MM.1S (cell line): Measurements from ENCODE around the gene GSTM1.

Source experiments
- DNase-seq: peaks from one replicate; pipeline ENCODE4 v3.0.0-alpha.2; 2015
- H2AFZ ChIP-seq: fragments of 300-600 bp; sonication (generic); 2 replicates; pipeline ENCODE4 v1.6.0; 2016; ENCODE audit warnings: antibody characterized with exemption, low read length
- H3F3A ChIP-seq: fragments of 300-600 bp; sonication (generic); 2 replicates; pipeline ENCODE4 v1.6.1; 2016; ENCODE audit warnings: mild to moderate bottlenecking, antibody characterized with exemption, low read length, moderate library complexity, mixed read lengths; ENCODE audit not compliant: insufficient read depth
- H3K27ac ChIP-seq: fragments of 300-600 bp; sonication (generic); 2 replicates; pipeline ENCODE4 v1.5.1; 2016; ENCODE audit warnings: mild to moderate bottlenecking, low read length
- H3K27me3 ChIP-seq: fragments of 300-600 bp; sonication (generic); replicated peaks from 2 replicates; pipeline ENCODE4 v1.6.0; 2016; ENCODE audit warnings: low read length; ENCODE audit not compliant: insufficient read depth
- H3K36me3 ChIP-seq: fragments of 300-600 bp; sonication (generic); replicated peaks from 2 replicates; pipeline ENCODE4 v1.6.1; 2016; ENCODE audit warnings: mild to moderate bottlenecking, low read length, mixed read lengths; ENCODE audit not compliant: insufficient read depth
- H3K4me1 ChIP-seq: fragments of 300-600 bp; sonication (generic); 2 replicates; pipeline ENCODE4 v1.6.1; 2016; ENCODE audit warnings: low read length, mixed read lengths
- H3K4me2 ChIP-seq: fragments of 300-600 bp; sonication (generic); 2 replicates; pipeline ENCODE4 v1.6.0; 2016; ENCODE audit warnings: low read depth, low read length
- H3K4me3 ChIP-seq: fragments of 300-600 bp; sonication (generic); 2 replicates; pipeline ENCODE4 v1.5.1; 2016; ENCODE audit warnings: low read length, mixed read lengths
- H3K79me2 ChIP-seq: fragments of 300-600 bp; sonication (generic); 2 replicates; pipeline ENCODE4 v1.6.1; 2016; ENCODE audit warnings: mixed run types, low read length, mixed read lengths
- H3K9ac ChIP-seq: fragments of 300-600 bp; sonication (generic); 2 replicates; pipeline ENCODE4 v1.6.1; 2016; ENCODE audit warnings: low read length, mixed read lengths
- H3K9me2 ChIP-seq: fragments of 300-600 bp; sonication (generic); replicated peaks from 2 replicates; pipeline ENCODE4 v1.6.1; 2016; ENCODE audit warnings: mild to moderate bottlenecking, low read length, mixed read lengths; ENCODE audit not compliant: insufficient read depth
- H3K9me3 ChIP-seq: fragments of 300-600 bp; sonication (generic); replicated peaks from 2 replicates; pipeline ENCODE4 v1.6.1; 2016; ENCODE audit warnings: mild to moderate bottlenecking, low read length, mixed read lengths; ENCODE audit not compliant: insufficient read depth
- H4K20me1 ChIP-seq: fragments of 300-600 bp; sonication (generic); 2 replicates; pipeline ENCODE4 v1.6.1; 2016; ENCODE audit warnings: mild to moderate bottlenecking, low read length, moderate library complexity, mixed read lengths; ENCODE audit not compliant: insufficient read depth
- EZH2 ChIP-seq: fragments of 300-600 bp; sonication (generic); optimal IDR thresholded peaks from 2 replicates; pipeline ENCODE3; 2017; ENCODE audit warnings: low read depth, mild to moderate bottlenecking, antibody characterized with exemption, low read length, mixed read lengths
- EZH2phosphoT487 ChIP-seq: fragments of 300-600 bp; sonication (generic); IDR thresholded peaks from 2 replicates; pipeline ENCODE4 v1.6.1; 2018; ENCODE audit warnings: antibody characterized with exemption, low read length
- TF ChIP-seq, protein P1 (sequence below): fragments of 300-600 bp; sonication (generic); IDR thresholded peaks from 2 replicates; pipeline ENCODE4 v1.5.1; 2016; ENCODE audit warnings: antibody characterized with exemption, low read length, mixed read lengths

GSTM1 gene

GRCh38 chr1:109642626-109643025 is 45.0 kb upstream of the GSTM1 start:
- Histone ChIP-seq H3K9ac (no peak overlapping the region), H3K4me2 (no peak overlapping the region), H3K27ac (no peak overlapping the region), H3K4me3 (no peak overlapping the region), H4K20me1 (no peaks in the 10 kb centered on the region), H3K79me2 (no peaks in the 10 kb centered on the region), H3K4me1 (0 out of 2 replicates have a peak, but pooled peaks cover 3% of the 10 kb centered on the region), H3K9me2 (no peaks in the 10 kb centered on the region), H3K27me3 (no peaks in the 10 kb centered on the region), H2AFZ (no peak overlapping the region), H3F3A (no peaks in the 10 kb centered on the region), H3K9me3 (no peaks in the 10 kb centered on the region), H3K36me3 (no peaks in the 10 kb centered on the region)
- TF ChIP-seq, protein P1, sequence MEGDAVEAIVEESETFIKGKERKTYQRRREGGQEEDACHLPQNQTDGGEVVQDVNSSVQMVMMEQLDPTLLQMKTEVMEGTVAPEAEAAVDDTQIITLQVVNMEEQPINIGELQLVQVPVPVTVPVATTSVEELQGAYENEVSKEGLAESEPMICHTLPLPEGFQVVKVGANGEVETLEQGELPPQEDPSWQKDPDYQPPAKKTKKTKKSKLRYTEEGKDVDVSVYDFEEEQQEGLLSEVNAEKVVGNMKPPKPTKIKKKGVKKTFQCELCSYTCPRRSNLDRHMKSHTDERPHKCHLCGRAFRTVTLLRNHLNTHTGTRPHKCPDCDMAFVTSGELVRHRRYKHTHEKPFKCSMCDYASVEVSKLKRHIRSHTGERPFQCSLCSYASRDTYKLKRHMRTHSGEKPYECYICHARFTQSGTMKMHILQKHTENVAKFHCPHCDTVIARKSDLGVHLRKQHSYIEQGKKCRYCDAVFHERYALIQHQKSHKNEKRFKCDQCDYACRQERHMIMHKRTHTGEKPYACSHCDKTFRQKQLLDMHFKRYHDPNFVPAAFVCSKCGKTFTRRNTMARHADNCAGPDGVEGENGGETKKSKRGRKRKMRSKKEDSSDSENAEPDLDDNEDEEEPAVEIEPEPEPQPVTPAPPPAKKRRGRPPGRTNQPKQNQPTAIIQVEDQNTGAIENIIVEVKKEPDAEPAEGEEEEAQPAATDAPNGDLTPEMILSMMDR: no peak
- TF ChIP-seq EZH2: no peak
- TF ChIP-seq EZH2phosphoT487: no peak
- no peak for DNase-seq

GRCh38 chr1:109643385-109644230 is 44.0 kb upstream of the GSTM1 start:
- H3K4me2 ChIP-seq: peak overlapping the region; percentile 48; the same call in 1 of the 2 replicates
- no peak overlapping the region for H3K4me3 ChIP-seq
- H3K9me3 ChIP-seq: no peaks in the 10 kb centered on the region
- H3K79me2 ChIP-seq: no peaks in the 10 kb centered on the region
- peak overlapping the region; percentile 59 for H2AFZ ChIP-seq
- 0 out of 2 replicates have a peak, but pooled peaks cover 3% of the 10 kb centered on the region for H3K4me1 ChIP-seq
- H3K9me2 ChIP-seq: no peaks in the 10 kb centered on the region
- DNase-seq: peak; percentile 68
- no peaks in the 10 kb centered on the region for H3F3A ChIP-seq
- H3K27me3 ChIP-seq: no peaks in the 10 kb centered on the region
- H4K20me1 ChIP-seq: no peaks in the 10 kb centered on the region
- H3K27ac ChIP-seq: no peak overlapping the region
- no peaks in the 10 kb centered on the region for H3K36me3 ChIP-seq
- H3K9ac ChIP-seq: no peak overlapping the region
- no peak for TF ChIP-seq EZH2phosphoT487
- TF ChIP-seq EZH2: no peak
- TF ChIP-seq, protein P1: peak; percentile 64

DNA sequence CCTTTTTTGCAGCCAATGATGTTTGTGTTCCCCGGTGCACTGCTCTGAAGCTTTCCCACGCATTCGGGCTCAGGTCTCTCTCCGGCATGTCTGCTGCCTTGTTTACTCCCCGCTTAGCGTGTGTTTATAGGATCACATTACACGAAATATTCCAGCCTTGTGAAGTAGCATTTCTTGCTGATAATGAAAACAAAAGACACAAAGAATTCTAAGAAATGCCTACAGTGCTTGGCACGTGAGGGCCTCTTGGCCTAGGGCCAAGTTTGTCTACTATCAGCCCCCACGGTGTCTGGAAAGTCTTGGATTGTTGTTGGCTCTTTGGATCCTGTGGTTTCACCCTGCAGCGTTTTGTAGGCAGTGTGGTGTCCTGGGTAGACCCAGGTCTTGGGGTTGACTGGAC is 42.9 kb upstream of the GSTM1 start:
- Histone ChIP-seq H3K27me3 (no peaks in the 10 kb centered on the region), H3K79me2 (no peaks in the 10 kb centered on the region), H3K4me1 (0 out of 2 replicates have a peak, but pooled peaks cover 3% of the 10 kb centered on the region), H2AFZ (no peak overlapping the region), H4K20me1 (no peaks in the 10 kb centered on the region), H3K9ac (no peak overlapping the region), H3K27ac (no peak overlapping the region), H3K4me2 (no peak overlapping the region), H3F3A (no peaks in the 10 kb centered on the region), H3K4me3 (no peak overlapping the region), H3K36me3 (no peaks in the 10 kb centered on the region), H3K9me2 (no peaks in the 10 kb centered on the region), H3K9me3 (no peaks in the 10 kb centered on the region)
- TF ChIP-seq EZH2: no peak
- no peak for DNase-seq

DNA sequence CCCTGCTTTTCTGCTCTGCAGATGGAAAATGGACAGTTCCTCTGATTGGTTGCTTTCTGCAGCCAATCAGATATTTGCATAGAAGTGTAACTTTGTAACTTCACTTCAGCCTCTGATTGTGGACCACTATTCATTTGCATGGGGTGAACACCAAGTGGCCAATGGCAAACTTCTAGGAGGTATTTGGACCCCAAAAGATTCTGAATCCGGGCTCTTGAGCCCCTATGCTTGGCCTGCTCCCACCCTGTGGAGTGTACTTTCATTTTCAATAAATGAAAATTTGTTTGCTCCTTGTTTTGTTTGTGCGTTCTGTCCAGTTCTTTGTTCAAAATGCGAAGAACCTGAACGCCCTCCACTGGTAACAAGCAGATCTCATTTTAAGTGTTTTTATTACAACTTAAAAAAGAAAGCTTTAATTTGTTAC is 38.1 kb upstream of the GSTM1 start:
- no peak overlapping the region for H3K27ac ChIP-seq
- no peaks in the 10 kb centered on the region for H3K36me3 ChIP-seq
- H3K9me2 ChIP-seq: no peaks in the 10 kb centered on the region
- H3F3A ChIP-seq: no peaks in the 10 kb centered on the region
- H3K4me1 ChIP-seq: no peaks in the 10 kb centered on the region
- no peak overlapping the region for H2AFZ ChIP-seq
- no peaks in the 10 kb centered on the region for H3K9me3 ChIP-seq
- DNase-seq: no peak
- TF ChIP-seq, protein P1: no peak
- TF ChIP-seq EZH2 (no peak), EZH2phosphoT487 (no peak)
- H3K9ac ChIP-seq: no peak overlapping the region
- no peaks in the 10 kb centered on the region for H3K79me2 ChIP-seq
- H3K4me3 ChIP-seq: no peak overlapping the region
- H4K20me1 ChIP-seq: no peaks in the 10 kb centered on the region
- H3K27me3 ChIP-seq: no peaks in the 10 kb centered on the region
- H3K4me2 ChIP-seq: no peak overlapping the region
